Lower leg skin (tissue), 4 donors: ENCODE measurements around the gene XYLT1. TPM values are rescaled to one million over a fixed set of nuclear protein-coding genes. Genes with fewer than 3 reads are reported as not detected.

Source experiments
- DNase-seq, 2 donors: peaks; one replicate each; pipeline ENCODE4 v3.0.0-alpha.2; 2019; ENCODE audit warnings: low spot score in 2 of 2
- H3K4me3 ChIP-seq: fragments of 200-600 bp; sonication (generic); 2 replicates; pipeline ENCODE4 v1.5.1; 2017; ENCODE audit warnings: mild to moderate bottlenecking, low read depth; ENCODE audit not compliant: poor library complexity, severe bottlenecking
- POLR2A ChIP-seq, 2 donors: fragments of 450-650 bp; IDR thresholded peaks; one replicate each; pipeline ENCODE4 v1.6.1; 2016 to 2017; ENCODE audit warnings: antibody characterized with exemption in 2 of 2, mild to moderate bottlenecking in 1 of 2, moderate library complexity in 1 of 2
- WGBS, 2 donors: methylation state at CpG; one replicate each; pipeline ENCODE4 v1.1.5; 2018; 5-methylcytosine and 5-hydroxymethylcytosine counted together
- intact Hi-C: fragments of 100-400 bp; cut with DNase I; formaldehyde crosslinking; loops from one replicate; pipeline ENCODE4 v1.15.0; 2023; ENCODE audit warnings: low total_unique reads
- total RNA-seq, 4 donors: library from RNA; depleted of rRNA; stranded (reverse); fragments of >200 nt; gene quantifications; one replicate each; pipeline ENCODE4 v1.1.0, GENCODE V29; 2016
- TF ChIP-seq, protein P1 (sequence below), 3 donors: fragments of 450-650 bp; IDR thresholded peaks; one replicate each; pipeline ENCODE4 v1.5.1; 2016; ENCODE audit warnings: antibody characterized with exemption in 3 of 3, mild to moderate bottlenecking in 3 of 3, moderate library complexity in 2 of 3

The XYLT1 gene, protein sequence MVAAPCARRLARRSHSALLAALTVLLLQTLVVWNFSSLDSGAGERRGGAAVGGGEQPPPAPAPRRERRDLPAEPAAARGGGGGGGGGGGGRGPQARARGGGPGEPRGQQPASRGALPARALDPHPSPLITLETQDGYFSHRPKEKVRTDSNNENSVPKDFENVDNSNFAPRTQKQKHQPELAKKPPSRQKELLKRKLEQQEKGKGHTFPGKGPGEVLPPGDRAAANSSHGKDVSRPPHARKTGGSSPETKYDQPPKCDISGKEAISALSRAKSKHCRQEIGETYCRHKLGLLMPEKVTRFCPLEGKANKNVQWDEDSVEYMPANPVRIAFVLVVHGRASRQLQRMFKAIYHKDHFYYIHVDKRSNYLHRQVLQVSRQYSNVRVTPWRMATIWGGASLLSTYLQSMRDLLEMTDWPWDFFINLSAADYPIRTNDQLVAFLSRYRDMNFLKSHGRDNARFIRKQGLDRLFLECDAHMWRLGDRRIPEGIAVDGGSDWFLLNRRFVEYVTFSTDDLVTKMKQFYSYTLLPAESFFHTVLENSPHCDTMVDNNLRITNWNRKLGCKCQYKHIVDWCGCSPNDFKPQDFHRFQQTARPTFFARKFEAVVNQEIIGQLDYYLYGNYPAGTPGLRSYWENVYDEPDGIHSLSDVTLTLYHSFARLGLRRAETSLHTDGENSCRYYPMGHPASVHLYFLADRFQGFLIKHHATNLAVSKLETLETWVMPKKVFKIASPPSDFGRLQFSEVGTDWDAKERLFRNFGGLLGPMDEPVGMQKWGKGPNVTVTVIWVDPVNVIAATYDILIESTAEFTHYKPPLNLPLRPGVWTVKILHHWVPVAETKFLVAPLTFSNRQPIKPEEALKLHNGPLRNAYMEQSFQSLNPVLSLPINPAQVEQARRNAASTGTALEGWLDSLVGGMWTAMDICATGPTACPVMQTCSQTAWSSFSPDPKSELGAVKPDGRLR
- total RNA-seq: 10 to 100 TPM; 17.2 to 20.3 (median 19.7) TPM

DNA sequence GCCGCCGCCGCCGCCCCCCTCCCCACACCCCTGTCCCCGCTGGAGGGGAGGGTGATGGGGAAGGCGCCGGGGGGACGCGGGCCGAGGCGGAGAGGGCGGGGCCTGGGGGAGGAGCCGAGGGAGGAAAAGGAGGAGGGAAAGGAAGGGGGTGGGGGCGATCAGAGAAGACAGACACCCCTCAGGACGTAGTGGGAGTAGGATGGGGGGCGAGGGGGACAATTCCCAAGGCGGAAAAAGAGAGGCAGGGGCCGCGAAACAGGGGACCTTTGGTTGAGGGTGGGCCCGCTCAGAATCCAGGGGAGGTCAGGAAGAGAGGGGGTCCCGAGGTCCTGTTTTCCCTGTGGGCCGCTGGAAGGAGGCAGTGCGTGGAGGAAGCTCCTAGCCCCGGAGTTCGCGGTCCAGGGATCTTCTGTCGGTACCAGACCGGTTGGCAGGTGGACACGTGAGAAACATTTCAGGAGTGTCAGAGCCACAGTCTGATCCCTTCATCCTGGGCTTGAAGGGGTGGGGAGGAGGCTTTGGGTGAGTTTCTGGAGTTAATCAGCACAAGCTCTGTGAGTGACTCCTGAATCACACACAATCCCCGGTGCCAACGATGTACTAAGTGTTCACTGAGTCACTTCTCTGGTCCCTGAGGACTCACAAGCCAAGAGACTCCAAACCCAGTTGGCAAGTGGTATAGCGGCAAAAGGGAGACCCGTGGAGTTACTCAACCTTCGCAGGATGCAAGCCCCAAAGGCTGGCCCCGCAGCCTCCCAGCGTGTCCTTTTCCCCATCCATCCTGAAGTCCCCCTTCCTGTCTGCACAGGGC, at the start of gene XYLT1:
Gene XYLT1 (minus strand): TSS at position 53 of the 811 bp plus-strand sequence. CDS start 164 bp downstream, outside the sequence.
- TF ChIP-seq, protein P1, sequence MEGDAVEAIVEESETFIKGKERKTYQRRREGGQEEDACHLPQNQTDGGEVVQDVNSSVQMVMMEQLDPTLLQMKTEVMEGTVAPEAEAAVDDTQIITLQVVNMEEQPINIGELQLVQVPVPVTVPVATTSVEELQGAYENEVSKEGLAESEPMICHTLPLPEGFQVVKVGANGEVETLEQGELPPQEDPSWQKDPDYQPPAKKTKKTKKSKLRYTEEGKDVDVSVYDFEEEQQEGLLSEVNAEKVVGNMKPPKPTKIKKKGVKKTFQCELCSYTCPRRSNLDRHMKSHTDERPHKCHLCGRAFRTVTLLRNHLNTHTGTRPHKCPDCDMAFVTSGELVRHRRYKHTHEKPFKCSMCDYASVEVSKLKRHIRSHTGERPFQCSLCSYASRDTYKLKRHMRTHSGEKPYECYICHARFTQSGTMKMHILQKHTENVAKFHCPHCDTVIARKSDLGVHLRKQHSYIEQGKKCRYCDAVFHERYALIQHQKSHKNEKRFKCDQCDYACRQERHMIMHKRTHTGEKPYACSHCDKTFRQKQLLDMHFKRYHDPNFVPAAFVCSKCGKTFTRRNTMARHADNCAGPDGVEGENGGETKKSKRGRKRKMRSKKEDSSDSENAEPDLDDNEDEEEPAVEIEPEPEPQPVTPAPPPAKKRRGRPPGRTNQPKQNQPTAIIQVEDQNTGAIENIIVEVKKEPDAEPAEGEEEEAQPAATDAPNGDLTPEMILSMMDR (IDR thresholded peaks at IDR 0.05): no peak
- no peak for TF ChIP-seq POLR2A (IDR thresholded peaks at IDR 0.05)
- WGBS, 2 donors: 6 to 8% methylated on average over 27 to 31 of the region's 36 CpGs
- peak within 1 kb of the TSS; percentile 40 for H3K4me3 ChIP-seq
- intact Hi-C loops: loop anchor here (10.0 kb wide), 2 partner anchors 104 to 246 kb away; no protein-coding TSS in a partner anchor
- peak; percentile 89 to 94 for DNase-seq

- no peak for DNase-seq
- 67 to 72% methylated on average over 3 of the region's 3 CpGs for WGBS, 2 donors
- no peak overlapping the region for H3K4me3 ChIP-seq
- intact Hi-C loops: no loop called here
- no peak for TF ChIP-seq POLR2A (IDR thresholded peaks at IDR 0.05)
- TF ChIP-seq, protein P1 (IDR thresholded peaks at IDR 0.05): no peak
Measured at GRCh38 chr16:17520111-17520510, 49.4 kb upstream of the XYLT1 start.

DNA sequence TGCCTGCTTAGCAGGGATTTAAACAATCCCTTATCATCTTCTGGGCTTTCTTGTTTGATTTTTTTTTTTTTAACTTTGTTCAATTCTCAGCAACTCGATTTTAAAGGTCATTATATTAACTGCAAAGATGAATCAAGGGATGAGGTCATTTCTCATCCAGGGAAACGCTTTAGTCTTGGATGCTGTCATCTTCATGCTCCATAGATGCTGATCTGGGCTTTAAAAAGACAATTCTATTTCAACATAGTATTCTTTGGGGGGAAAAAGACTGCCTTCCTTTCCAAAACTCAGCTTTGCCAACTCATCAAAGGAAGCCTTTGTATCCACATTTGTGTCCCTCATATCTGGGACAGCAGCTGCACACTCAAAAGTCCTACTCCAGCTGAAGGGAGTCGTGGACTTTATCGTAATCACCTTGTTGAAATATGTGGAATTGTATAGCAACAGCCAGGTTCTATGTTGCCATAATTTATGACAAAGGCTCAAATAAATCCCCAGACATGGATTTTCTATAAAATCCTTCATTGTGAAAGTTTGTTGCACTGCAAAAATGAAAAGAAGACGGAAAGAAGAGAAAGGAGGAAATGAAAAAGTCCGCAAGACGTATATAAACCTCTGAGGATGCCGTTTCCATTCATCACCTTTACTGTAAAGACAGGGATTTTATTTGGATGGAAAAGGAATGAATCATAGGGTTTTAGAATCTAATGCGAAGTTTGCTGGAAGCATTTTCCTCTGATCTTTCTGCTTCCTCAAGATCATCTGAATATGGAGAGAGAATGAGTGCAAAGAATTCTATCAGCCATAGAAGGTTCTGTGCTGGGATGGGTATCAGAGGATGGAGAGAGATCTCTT, 48.6 kb upstream of the XYLT1 start:
- no peak overlapping the region for H3K4me3 ChIP-seq
- 57 to 64% methylated on average over 9 of the region's 9 CpGs for WGBS, 2 donors
- TF ChIP-seq POLR2A (IDR thresholded peaks at IDR 0.05): no peak
- TF ChIP-seq, protein P1 (IDR thresholded peaks at IDR 0.05): no peak
- intact Hi-C loops: no loop called here
- DNase-seq: no peak

DNA sequence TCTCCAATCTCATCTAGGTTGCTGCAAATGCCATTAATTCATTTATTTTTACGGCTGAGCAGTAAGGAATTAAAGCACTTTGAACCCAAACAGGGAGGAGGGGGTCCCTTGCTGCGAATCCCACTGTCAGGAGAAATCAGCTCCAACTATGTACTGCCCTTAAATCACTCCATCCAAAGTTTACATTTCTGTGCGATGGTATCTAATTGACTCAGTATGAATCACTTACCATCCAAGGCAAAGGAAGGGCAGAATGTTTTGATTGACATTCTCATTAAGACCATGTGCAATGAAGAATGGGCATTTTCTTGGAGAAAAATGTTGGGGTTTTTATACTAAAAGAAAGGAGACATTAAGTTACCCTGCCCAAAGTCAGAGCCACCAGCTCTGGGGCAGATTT, 47.7 kb upstream of the XYLT1 start:
- intact Hi-C loops: no loop called here

DNA sequence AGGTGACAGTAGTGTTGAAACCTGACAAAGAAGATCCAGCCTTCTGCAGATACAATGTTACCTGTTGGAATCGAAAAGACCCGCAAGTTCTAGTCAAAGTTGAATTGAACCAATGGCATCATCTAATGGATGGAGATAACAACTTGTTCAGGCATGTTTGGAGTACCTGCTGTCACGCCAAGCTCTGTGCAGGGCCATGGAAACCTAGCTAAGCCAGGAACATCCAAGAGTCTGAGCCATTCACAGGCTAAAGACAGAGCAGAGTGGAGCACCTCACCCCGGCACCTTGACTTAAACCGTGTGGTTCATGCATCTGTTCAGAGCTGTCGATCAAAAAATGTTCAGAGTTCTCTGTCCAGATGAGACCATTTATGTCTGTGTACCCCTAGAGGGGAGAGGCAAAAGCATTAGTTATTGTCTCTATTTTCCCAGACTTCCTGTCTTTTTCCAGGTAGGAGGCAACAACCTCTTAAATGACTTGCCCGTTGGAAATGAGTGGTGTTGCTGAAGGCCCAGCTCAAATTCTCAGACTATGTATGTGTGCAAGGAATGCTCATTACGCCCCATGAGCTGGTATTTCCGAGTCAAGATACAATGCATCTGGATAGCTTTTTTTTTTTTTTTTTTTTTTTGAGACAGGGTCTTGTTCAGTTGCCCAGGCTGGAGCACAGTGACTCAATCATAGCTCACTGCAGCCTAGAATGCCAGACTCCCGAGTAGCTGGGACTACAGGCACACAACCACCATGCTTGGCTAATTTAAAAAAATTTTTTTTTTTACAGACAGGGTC, 44.9 kb upstream of the XYLT1 start:
- TF ChIP-seq, protein P1 (IDR thresholded peaks at IDR 0.05): no peak
- TF ChIP-seq POLR2A (IDR thresholded peaks at IDR 0.05): no peak
- H3K4me3 ChIP-seq: no peak overlapping the region
- 77 to 81% methylated on average over 10 of the region's 10 CpGs for WGBS, 2 donors
- intact Hi-C loops: no loop called here
- no peak for DNase-seq

More for the DNA sequence above, 47.7 kb upstream of the XYLT1 start:
- H3K4me3 ChIP-seq: no peak overlapping the region
- DNase-seq: no peak
- TF ChIP-seq POLR2A (IDR thresholded peaks at IDR 0.05): no peak
- WGBS, 2 donors: 70 to 73% methylated on average over 3 of the region's 3 CpGs
